Endometrium (tissue), 2 donors: ENCODE measurements around the gene GPAT2.
"Not testable (repeated sequence)": the region's sequence is repeated elsewhere in the genome, so short reads cannot be mapped to it uniquely, and the experiment has no call there.

Source experiments
- FAIRE-seq: peaks from 2 replicates; lab custom pipeline; 2012; peaks lifted over from hg19 to GRCh38; lab: Jason Lieb, UNC
- donor health status: control.
- donor health status: control.

Gene GPAT2

GRCh38 chr2:96034792-96035191, at the start of gene GPAT2:
Gene GPAT2 (minus strand): TSS chr2:96034916. CDS start chr2:96032359, 2,557 bp downstream.
- not testable (repeated sequence) for FAIRE-seq

- no peak for FAIRE-seq
Measured at GRCh38 chr2:96083989-96084857, 49.5 kb upstream of the GPAT2 start.

GRCh38 chr2:96083064-96083939, 48.6 kb upstream of the GPAT2 start:
- FAIRE-seq, result no peak

- FAIRE-seq, result no peak
Measured at GRCh38 chr2:96082211-96083063, 47.7 kb upstream of the GPAT2 start.

GRCh38 chr2:96081042-96081441, 46.3 kb upstream of the GPAT2 start:
- FAIRE-seq, result no peak

- FAIRE-seq, result no peak
Measured at GRCh38 chr2:96075199-96075771, 40.6 kb upstream of the GPAT2 start.

- no peak for FAIRE-seq
Measured at GRCh38 chr2:96074156-96074555, 39.4 kb upstream of the GPAT2 start.

GRCh38 chr2:96073170-96073775, 38.6 kb upstream of the GPAT2 start:
- FAIRE-seq, result no peak

- no peak for FAIRE-seq
Measured at GRCh38 chr2:96072746-96073145, 38.0 kb upstream of the GPAT2 start.

- FAIRE-seq, result not testable (repeated sequence)
Measured at GRCh38 chr2:96071977-96072491, 37.3 kb upstream of the GPAT2 start.

- FAIRE-seq, result not testable (repeated sequence)
Measured at GRCh38 chr2:96071087-96071976, 36.6 kb upstream of the GPAT2 start.

- FAIRE-seq, result not testable (repeated sequence)
Measured at GRCh38 chr2:96070351-96070750, 35.6 kb upstream of the GPAT2 start.

- not testable (repeated sequence) for FAIRE-seq
Measured at GRCh38 chr2:96069878-96070277, 35.2 kb upstream of the GPAT2 start.

GRCh38 chr2:96067902-96068581, 33.3 kb upstream of the GPAT2 start:
- FAIRE-seq, result not testable (repeated sequence)

GRCh38 chr2:96067098-96067660, 32.5 kb upstream of the GPAT2 start:
- not testable (repeated sequence) for FAIRE-seq

GRCh38 chr2:96066511-96066910, 31.8 kb upstream of the GPAT2 start:
- not testable (repeated sequence) for FAIRE-seq

GRCh38 chr2:96065954-96066353, 31.2 kb upstream of the GPAT2 start:
- not testable (repeated sequence) for FAIRE-seq

- no peak for FAIRE-seq
Measured at GRCh38 chr2:96065381-96065930, 30.7 kb upstream of the GPAT2 start.
